Panc1 (cell line): ENCODE results near the gene MAD1L1. TPM values are rescaled to one million over a fixed set of nuclear protein-coding genes. Genes with fewer than 3 reads are reported as not detected.

Experiments used
- ATAC-seq: fragments of 200-7000 bp; cut with Tn5 transposase; 2 replicates; pipeline ENCODE4 v1.9.1; 2020; ENCODE audit warnings: mild to moderate bottlenecking, moderate library complexity
- BruUV-seq: library from RNA; stranded (reverse); fragments of 400-500 nt; replicated peaks from 2 replicates; lab custom pipeline; 2021; lab: Mats Ljungman, UMichigan
- CTCF ChIA-PET: fragments of 300-600 bp; sonication (Branson Sonifier 250); formaldehyde crosslinking; loops from one replicate; lab custom pipeline; 2022; ENCODE audit warnings: antibody characterized with exemption; lab: Charles Lee
- POLR2A ChIA-PET: fragments of 300-600 bp; sonication (Branson Sonifier 250); formaldehyde crosslinking; loops from one replicate; lab custom pipeline; 2022; ENCODE audit warnings: antibody characterized with exemption; lab: Charles Lee
- DNase-seq: peaks from one replicate; pipeline ENCODE4 v3.0.0-alpha.2; 2010; ENCODE audit warnings: low read depth, low spot score
- H3K27ac ChIP-seq: 2 replicates; pipeline ENCODE4 v1.5.1; 2011; ENCODE audit warnings: mild to moderate bottlenecking, low read length, inconsistent platforms
- H3K27me3 ChIP-seq: fragments of 200-500 bp; sonication (Bioruptor generic); 2 replicates; pipeline ENCODE4 v1.6.0; 2014; ENCODE audit warnings: low read length, inconsistent platforms; ENCODE audit not compliant: control insufficient read depth, insufficient read depth
- H3K36me3 ChIP-seq: fragments of 200-500 bp; sonication (Bioruptor generic); 2 replicates; pipeline ENCODE4 v1.5.1; 2014; ENCODE audit warnings: inconsistent platforms, mild to moderate bottlenecking, low read length, moderate library complexity; ENCODE audit not compliant: control insufficient read depth, insufficient read depth
- H3K4me1 ChIP-seq: 2 replicates; pipeline ENCODE4 v1.5.1; 2011; ENCODE audit warnings: inconsistent platforms, mild to moderate bottlenecking, low read length, moderate library complexity; ENCODE audit not compliant: control insufficient read depth, insufficient read depth
- H3K4me3 ChIP-seq, 2 experiments: 2 replicates each; pipeline ENCODE4 v1.5.1; 2011 to 2012; ENCODE audit warnings: low read depth in 2 of 2, low read length in 2 of 2, mild to moderate bottlenecking in 2 of 2, inconsistent platforms in 1 of 2, moderate library complexity in 1 of 2
- H3K9me3 ChIP-seq: fragments of 200-500 bp; sonication (Bioruptor generic); 2 replicates; pipeline ENCODE4 v1.5.1; 2014; ENCODE audit warnings: low read depth, mild to moderate bottlenecking, inconsistent platforms, low read length, moderate library complexity; ENCODE audit not compliant: control insufficient read depth, insufficient read depth
- CTCF ChIP-seq: fragments of 450-650 bp; IDR thresholded peaks from 2 replicates; pipeline ENCODE4 v1.5.1; 2017; ENCODE audit warnings: mild to moderate bottlenecking
- POLR2AphosphoS5 ChIP-seq: IDR thresholded peaks from 2 replicates; pipeline ENCODE4 v1.6.1; 2012; ENCODE audit warnings: mild to moderate bottlenecking, low read depth, low read length, moderate library complexity
- SIN3A ChIP-seq: IDR thresholded peaks from 2 replicates; pipeline ENCODE4 v1.6.1; 2012; ENCODE audit warnings: low read depth, mild to moderate bottlenecking, low read length, moderate library complexity, borderline replicate concordance; ENCODE audit not compliant: insufficient read depth
- TCF7L2 ChIP-seq: IDR thresholded peaks from 2 replicates; pipeline ENCODE4 v1.6.1; 2011; ENCODE audit warnings: mild to moderate bottlenecking, low read depth, low read length, inconsistent platforms
- in situ Hi-C: cut with HindIII; loops from 2 replicates; pipeline ENCODE4 v1.10.0; 2016; ENCODE audit warnings: low sequenced_read_pairs, low pct_unique_long_range_greater_than_20kb
- intact Hi-C: fragments of 100-400 bp; cut with micrococcal nuclease; formaldehyde crosslinking; loops from one replicate; pipeline ENCODE4 v1.10.0; 2022; ENCODE audit not compliant: unreplicated experiment
- total RNA-seq: library from RNA; stranded (reverse); gene quantifications from one replicate; pipeline ENCODE4 v1.2.1, GENCODE V29; 2021; ENCODE audit not compliant: unreplicated experiment
- TF ChIP-seq, protein P1 (sequence below), 2 experiments: IDR thresholded peaks; 2 replicates each; pipeline ENCODE4 v1.6.1; 2011 to 2012; ENCODE audit warnings: low read depth in 2 of 2, control low read depth in 1 of 2, low read length in 1 of 2, mild to moderate bottlenecking in 1 of 2, moderate library complexity in 1 of 2; ENCODE audit not compliant: insufficient read depth in 1 of 2

Gene MAD1L1
- total RNA-seq, 1 experiment from 2014 or later = 70.8 TPM

DNA sequence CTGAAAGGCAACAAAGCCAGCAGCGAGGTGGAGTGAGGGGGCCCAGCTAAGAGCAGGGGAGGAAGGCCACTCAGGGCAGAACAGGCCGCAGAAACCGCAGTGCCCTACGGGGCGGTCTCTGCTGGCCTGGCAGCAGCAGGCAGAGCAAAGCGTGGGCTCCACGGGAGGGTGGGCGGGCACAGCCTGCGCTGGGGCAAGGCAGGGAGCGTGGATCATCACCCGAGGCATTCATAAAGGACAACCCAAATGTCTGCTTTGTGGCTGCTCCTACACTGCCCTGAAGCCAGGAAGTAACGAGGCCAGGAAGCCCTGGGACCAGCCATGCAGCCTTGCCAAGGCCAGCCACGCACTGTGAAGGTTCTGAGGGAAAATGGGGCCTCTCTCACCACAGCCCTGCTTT lies 127.5 kb downstream of the MAD1L1 start:
- H3K4me1 ChIP-seq = peaks cover 8% of the 10 kb centered on the region
- intact Hi-C loops = no loop called here
- no peaks in the 10 kb centered on the region for H3K9me3 ChIP-seq
- BruUV-seq = no TSS peak
- no peak overlapping the region for H3K27ac ChIP-seq
- TF ChIP-seq POLR2AphosphoS5 (no peak), CTCF (no peak)
- TF ChIP-seq, protein P1, sequence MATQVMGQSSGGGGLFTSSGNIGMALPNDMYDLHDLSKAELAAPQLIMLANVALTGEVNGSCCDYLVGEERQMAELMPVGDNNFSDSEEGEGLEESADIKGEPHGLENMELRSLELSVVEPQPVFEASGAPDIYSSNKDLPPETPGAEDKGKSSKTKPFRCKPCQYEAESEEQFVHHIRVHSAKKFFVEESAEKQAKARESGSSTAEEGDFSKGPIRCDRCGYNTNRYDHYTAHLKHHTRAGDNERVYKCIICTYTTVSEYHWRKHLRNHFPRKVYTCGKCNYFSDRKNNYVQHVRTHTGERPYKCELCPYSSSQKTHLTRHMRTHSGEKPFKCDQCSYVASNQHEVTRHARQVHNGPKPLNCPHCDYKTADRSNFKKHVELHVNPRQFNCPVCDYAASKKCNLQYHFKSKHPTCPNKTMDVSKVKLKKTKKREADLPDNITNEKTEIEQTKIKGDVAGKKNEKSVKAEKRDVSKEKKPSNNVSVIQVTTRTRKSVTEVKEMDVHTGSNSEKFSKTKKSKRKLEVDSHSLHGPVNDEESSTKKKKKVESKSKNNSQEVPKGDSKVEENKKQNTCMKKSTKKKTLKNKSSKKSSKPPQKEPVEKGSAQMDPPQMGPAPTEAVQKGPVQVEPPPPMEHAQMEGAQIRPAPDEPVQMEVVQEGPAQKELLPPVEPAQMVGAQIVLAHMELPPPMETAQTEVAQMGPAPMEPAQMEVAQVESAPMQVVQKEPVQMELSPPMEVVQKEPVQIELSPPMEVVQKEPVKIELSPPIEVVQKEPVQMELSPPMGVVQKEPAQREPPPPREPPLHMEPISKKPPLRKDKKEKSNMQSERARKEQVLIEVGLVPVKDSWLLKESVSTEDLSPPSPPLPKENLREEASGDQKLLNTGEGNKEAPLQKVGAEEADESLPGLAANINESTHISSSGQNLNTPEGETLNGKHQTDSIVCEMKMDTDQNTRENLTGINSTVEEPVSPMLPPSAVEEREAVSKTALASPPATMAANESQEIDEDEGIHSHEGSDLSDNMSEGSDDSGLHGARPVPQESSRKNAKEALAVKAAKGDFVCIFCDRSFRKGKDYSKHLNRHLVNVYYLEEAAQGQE (IDR thresholded peaks at IDR 0.05; ENCODE audit: insufficient read depth in 1 of 2, low read depth in 2 of 2, low read length in 1 of 2) = no peak
- no peaks in the 10 kb centered on the region for H3K36me3 ChIP-seq
- DNase-seq (no peak), ATAC-seq (no peak)
- H3K27me3 ChIP-seq = no peaks in the 10 kb centered on the region
- ChIA-PET POLR2A (no interaction called here), CTCF (no interaction called here)
- H3K4me3 ChIP-seq = no peak overlapping the region
- in situ Hi-C loops = no loop called here

GRCh38 chr7:2104716-2105115 lies 128.0 kb downstream of the MAD1L1 start:
- POLR2A ChIA-PET = no interaction called here
- no peak overlapping the region for H3K27ac ChIP-seq
- intact Hi-C loops = no loop called here

More at GRCh38 chr7:2104716-2105115, 128.0 kb downstream of the MAD1L1 start:
- ATAC-seq = no peak
- Histone ChIP-seq H3K27me3 (no peaks in the 10 kb centered on the region), H3K4me3 (no peak overlapping the region), H3K9me3 (no peaks in the 10 kb centered on the region), H3K36me3 (no peaks in the 10 kb centered on the region), H3K4me1 (peaks cover 3% of the 10 kb centered on the region)
- no TSS peak for BruUV-seq
- TF ChIP-seq CTCF (no peak), POLR2AphosphoS5 (no peak), SIN3A (no peak), TCF7L2 (no peak)
- TF ChIP-seq, protein P1 (IDR thresholded peaks at IDR 0.05; ENCODE audit: insufficient read depth in 1 of 2, low read depth in 2 of 2, low read length in 1 of 2) = no peak
- DNase-seq = no peak
- in situ Hi-C loops = no loop called here
- CTCF ChIA-PET = interaction anchor here (0.6 kb wide), 1 partner anchor 52 kb away, joined by 4 read pairs; no protein-coding TSS in a partner anchor
